NOMO-1 treated with dmso at 0.1 percent for 144 hours (cell line): ENCODE results near the gene STK32A.
A peak's percentile ranks its signal among the peaks of the same experiment; 100 is the strongest.

Experiments used
- DNase-seq: peaks from one replicate; lab custom pipeline; 2025; ENCODE audit not compliant: unreplicated experiment; lab: John Stamatoyannopoulos, UW

The STK32A gene

GRCh38 chr5:147413266-147413665, 178.4 kb downstream of the STK32A start:
- DNase-seq, result no peak

DNA sequence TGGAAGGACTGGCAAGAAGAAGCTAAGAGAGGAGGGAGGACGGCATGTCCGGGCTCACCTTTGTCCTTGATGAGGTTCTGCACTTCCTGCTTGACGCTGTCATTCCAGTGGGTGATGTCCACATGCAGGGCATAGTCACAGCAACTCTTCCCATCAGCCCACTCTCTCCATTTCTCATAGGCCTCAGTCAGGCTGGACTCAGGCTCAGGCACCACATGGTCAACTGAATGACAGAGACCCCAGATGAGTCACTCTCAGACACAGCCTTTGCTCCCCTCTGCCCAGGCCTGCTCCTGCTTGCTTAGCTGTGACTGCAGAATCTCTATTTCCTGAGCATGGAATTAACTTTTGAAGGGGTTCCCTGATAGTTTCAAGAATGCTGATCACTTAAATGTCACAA, 180.8 kb downstream of the STK32A start:
- no peak for DNase-seq

DNA sequence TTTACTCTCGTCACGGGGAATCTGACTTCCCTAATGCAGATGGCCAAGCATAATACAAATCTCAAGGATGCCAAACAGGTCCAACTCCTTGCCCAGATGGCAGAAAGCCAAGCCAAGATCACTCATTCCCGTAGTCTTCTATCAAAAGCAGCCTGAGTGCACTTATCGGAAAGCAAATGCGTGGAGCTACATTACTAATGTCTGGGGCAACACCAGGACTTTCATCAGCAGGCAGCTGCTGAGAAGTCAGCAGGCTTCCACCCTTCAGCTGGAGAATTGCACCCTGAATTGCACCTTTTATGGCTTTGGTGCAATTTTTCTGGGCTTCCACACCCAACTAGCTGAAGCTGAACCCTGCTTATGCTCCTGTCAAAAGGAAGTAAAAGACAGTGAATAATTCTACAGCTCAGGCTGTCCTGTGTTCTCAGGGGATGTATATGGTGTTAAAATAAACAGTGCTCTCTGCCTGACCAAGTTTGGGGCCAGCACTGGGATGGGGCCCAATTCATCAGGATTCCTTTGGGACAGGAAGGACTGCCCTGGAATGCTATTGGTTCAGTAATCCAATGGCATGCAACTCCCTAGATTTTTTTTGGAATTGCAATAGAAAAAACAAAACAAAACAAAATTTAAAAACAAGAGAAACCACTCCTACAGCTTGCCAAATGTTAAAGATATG, 182.4 kb downstream of the STK32A start:
- no peak for DNase-seq

DNA sequence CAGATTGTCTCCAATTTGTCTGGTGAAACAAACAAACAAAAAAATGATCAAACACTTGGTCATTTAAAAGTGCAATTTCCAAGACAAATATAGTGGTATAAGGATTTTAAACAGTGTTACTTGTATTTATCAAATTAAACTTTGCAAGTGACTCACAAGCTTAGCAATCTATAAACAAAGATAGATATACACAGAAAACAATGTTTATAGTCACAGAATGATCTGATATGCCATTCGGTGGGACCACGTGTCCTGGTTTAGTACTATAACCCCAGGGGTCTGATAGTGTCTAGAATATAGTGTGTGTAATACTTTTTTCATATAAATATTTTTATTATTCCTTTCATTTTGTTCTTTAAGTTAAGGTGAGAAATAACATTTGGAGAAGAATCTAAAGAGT, 183.8 kb downstream of the STK32A start:
- DNase-seq, result no peak

DNA sequence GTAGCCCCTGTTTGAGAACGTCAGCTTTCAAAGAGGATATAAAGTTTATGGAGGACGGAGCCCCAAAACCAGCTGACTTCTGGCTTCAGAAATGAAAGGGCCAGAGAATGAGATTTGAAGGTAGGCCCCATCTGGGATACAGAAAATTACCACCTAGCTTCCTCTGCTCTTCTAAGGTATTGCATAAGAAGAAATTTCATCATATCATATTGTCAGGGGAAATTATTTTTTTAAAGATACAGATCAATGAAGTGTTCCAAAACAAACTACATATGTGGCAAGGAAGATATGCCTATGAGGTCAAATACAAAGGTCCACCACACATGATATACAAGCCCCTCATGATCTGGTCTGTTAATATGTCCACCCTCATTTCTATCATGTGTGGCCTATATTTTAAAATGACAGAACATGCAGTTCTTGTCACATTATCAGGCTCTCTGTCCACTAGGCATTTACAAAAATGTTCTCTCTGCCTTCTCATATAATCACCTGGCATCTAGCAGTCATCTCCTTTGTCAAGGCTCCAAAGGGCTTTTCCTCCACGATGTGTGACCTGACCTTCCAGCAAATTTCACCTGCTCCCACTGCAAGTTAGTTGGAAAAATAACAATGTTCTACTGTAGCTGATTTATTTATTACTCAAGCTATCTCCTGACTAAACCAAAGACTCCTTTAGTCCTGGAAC, 192.0 kb downstream of the STK32A start:
- DNase-seq, result no peak

GRCh38 chr5:147427521-147428401, 192.9 kb downstream of the STK32A start:
- no peak for DNase-seq

DNA sequence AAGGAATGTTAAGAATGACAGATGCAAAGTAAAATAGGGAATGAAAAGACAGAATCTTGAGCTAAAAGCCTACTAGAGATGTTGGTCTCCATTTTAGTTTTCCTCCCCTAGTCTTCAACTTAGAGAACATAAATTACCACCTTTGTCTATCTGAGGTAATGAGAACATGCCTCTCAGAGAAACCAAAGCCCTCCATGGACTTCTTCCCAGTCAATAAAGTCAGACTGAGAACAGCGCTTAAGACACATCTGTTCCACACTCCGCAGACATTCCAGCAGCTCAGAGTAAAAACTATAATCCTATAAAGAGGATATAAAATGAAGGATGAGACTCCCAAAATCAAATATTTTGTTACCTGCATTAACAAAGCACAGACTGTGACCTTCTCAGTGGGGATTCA, 195.8 kb downstream of the STK32A start:
- DNase-seq, result no peak

- no peak for DNase-seq
These were observed 196.8 kb downstream of the STK32A start for GRCh38 chr5:147431586-147431985.

GRCh38 chr5:147432323-147432722, 197.5 kb downstream of the STK32A start:
- no peak for DNase-seq

DNA sequence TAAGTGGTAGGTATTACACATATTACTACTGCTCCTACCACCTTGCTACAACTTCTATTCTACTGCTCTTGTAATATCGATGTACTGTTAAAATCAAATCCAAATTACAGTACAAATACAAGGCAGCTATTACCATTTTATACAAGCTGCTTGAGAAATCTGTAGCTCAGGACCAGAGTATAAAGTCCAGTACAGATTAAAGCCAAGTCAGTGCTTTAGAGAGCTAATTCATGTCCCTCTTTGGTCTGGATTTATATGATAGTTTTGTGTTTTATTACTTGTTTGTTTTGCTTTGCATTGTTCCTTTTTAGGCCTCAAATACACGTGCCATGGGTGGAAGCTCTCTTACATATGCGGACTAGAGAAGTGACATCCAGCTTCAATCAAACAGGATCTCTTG, 199.2 kb downstream of the STK32A start:
- DNase-seq, result no peak

GRCh38 chr5:147436596-147436995, 201.8 kb downstream of the STK32A start:
- DNase-seq, result peak; percentile 52

- peak; percentile 84 for DNase-seq
These were observed 202.4 kb downstream of the STK32A start for GRCh38 chr5:147437161-147437596.
